ENCODE measurements around the gene MRM1.
A peak's percentile ranks its signal among the peaks of the same experiment; 100 is the strongest.
"Not testable (repeated sequence)": the region's sequence is repeated elsewhere in the genome, so short reads cannot be mapped to it uniquely, and the experiment has no call there.

The MRM1 gene

GRCh38 chr17:36602030-36602748 lies 806 bp downstream of the MRM1 start:
- no peaks in the 10 kb centered on the region for H3K27me3 ChIP-seq (replicated peaks; ENCODE audit: control insufficient read depth, insufficient read depth, low read length)
- peaks cover 1% of the 10 kb centered on the region; the same call in 1 of the 2 replicates for H3K36me3 ChIP-seq (ENCODE audit: control insufficient read depth, insufficient read depth, low read length)
- TF ChIP-seq, protein P1, sequence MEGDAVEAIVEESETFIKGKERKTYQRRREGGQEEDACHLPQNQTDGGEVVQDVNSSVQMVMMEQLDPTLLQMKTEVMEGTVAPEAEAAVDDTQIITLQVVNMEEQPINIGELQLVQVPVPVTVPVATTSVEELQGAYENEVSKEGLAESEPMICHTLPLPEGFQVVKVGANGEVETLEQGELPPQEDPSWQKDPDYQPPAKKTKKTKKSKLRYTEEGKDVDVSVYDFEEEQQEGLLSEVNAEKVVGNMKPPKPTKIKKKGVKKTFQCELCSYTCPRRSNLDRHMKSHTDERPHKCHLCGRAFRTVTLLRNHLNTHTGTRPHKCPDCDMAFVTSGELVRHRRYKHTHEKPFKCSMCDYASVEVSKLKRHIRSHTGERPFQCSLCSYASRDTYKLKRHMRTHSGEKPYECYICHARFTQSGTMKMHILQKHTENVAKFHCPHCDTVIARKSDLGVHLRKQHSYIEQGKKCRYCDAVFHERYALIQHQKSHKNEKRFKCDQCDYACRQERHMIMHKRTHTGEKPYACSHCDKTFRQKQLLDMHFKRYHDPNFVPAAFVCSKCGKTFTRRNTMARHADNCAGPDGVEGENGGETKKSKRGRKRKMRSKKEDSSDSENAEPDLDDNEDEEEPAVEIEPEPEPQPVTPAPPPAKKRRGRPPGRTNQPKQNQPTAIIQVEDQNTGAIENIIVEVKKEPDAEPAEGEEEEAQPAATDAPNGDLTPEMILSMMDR (IDR thresholded peaks at IDR 0.05; ENCODE audit: insufficient read depth, low read length, poor library complexity, severe bottlenecking) = no peak
- peak overlapping the region; percentile 72 for H3K4me3 ChIP-seq (replicated peaks; ENCODE audit: low read depth, low read length)
- DNase-seq (ENCODE audit: extremely low read depth, insufficient read length) = no peak

DNA sequence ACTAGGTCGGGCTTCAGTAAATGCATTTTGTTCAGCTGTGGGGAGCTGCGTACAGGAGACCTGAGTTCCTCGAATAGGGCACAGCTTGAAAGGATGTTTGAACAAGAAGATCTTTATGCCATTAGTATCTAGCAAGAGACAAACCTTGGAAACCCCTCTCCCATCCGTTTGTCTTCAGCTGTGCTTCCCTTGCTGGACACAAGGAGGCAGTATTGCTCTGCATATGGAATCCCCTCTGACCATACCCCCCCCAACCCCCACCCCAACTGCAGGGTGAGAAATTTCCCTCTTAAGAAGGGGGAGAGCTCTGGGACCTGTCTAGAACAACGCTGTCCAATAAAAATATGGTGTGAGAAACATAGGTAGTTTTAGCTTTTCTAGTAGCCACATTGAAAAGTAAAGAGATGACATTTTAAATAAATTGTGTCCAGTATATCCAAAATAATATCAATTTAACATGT lies 1.6 kb downstream of the MRM1 start:
- Histone ChIP-seq H3K36me3 (ENCODE audit: control insufficient read depth, insufficient read depth, low read length) (peaks cover 4% of the 10 kb centered on the region), H3K4me3 (replicated peaks; ENCODE audit: low read depth, low read length) (peak overlapping the region; percentile 72), H3K27me3 (replicated peaks; ENCODE audit: control insufficient read depth, insufficient read depth, low read length) (no peaks in the 10 kb centered on the region)
- DNase-seq (ENCODE audit: extremely low read depth, insufficient read length) = no peak
- TF ChIP-seq, protein P1 (IDR thresholded peaks at IDR 0.05; ENCODE audit: insufficient read depth, low read length, poor library complexity, severe bottlenecking) = peak; percentile 93

- H3K4me3 ChIP-seq (replicated peaks; ENCODE audit: low read depth, low read length); DNase-seq (ENCODE audit: extremely low read depth, insufficient read length); H3K27me3 ChIP-seq (replicated peaks; ENCODE audit: control insufficient read depth, insufficient read depth, low read length); H3K36me3 ChIP-seq (ENCODE audit: control insufficient read depth, insufficient read depth, low read length): not testable (repeated sequence)
These were observed 3.6 kb downstream of the MRM1 start for GRCh38 chr17:36605028-36605427.

DNA sequence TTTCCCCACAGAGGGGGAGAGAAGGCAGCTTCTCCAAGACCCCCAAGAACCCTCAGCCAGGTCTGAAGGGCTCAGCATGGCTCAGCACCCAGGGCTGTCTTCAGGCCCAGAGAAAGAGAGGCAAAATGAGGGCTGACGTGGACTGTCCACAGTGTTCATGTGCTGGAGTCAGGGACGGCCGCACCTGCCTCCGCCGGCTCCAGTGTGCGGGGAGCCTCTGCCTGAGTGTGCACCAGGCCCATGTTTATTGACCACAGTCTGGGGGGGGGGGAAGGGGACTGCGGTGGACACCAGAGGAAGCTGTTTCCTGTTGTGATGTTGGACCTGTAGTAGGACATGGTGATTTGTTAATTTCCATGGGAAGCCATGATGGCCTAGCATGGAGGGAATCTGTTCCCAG lies 6.9 kb downstream of the MRM1 start:
- TF ChIP-seq, protein P1 (IDR thresholded peaks at IDR 0.05; ENCODE audit: insufficient read depth, low read length, poor library complexity, severe bottlenecking) = no peak
- Histone ChIP-seq H3K27me3 (replicated peaks; ENCODE audit: control insufficient read depth, insufficient read depth, low read length) (no peaks in the 10 kb centered on the region), H3K4me3 (replicated peaks; ENCODE audit: low read depth, low read length) (no peak overlapping the region), H3K36me3 (ENCODE audit: control insufficient read depth, insufficient read depth, low read length) (peaks cover 6% of the 10 kb centered on the region)
- DNase-seq (ENCODE audit: extremely low read depth, insufficient read length) = no peak

DNA sequence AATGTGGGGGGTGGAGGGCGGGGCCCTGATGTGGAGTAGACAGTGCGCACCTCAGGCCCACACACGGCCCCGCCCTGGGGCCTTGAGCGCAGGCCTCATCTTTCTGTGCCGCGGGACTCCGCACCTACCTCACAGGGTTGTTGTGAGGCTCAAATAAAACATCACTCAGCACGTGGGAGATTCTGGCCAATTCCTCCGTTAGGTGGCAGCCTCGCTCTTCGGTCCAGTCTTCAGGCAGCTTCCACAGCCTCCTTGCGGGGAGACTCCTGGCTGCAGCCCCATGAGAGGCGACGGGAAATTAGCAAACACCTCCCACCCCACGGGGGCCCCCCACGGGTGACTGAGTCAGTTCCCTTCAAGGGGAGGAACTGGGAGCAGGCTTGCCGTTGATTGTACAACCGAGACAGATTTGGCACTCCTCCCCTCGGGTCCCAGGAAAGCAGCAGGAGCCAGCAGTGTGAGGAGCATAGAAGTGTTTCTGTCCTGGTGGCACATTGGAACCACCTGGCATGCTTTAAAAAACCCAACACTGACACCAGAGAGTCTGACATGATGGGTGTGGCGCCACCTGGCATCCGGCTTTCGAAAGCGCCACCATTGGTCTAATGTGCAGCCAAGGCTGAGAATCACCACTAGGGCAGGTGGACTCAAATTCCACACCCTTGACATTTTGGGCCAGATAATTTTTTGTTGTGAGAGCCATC lies 7.6 kb downstream of the MRM1 start:
- peak; percentile 52 for DNase-seq (ENCODE audit: extremely low read depth, insufficient read length)
- TF ChIP-seq, protein P1 (IDR thresholded peaks at IDR 0.05; ENCODE audit: insufficient read depth, low read length, poor library complexity, severe bottlenecking) = peak; percentile 9
- H3K4me3 ChIP-seq (replicated peaks; ENCODE audit: low read depth, low read length) = no peak overlapping the region
- H3K27me3 ChIP-seq (replicated peaks; ENCODE audit: control insufficient read depth, insufficient read depth, low read length) = no peaks in the 10 kb centered on the region
- H3K36me3 ChIP-seq (ENCODE audit: control insufficient read depth, insufficient read depth, low read length) = peaks cover 6% of the 10 kb centered on the region

DNA sequence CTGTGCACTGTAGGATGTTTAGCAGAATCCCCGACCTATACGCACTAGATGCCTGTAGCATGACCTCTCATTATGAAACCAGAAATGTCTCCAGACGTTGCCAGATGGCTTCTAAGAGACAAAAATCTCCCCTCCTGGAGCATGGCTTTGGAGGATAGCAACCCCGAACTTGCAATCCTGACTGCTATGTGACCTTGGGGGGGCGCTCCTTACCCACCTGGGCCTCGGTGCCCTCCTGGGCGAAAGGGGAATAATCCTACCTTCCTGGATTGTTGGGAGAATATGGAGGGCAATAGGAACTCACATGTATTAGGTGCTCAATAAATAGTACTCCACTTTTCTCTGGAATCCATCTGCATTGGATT lies 8.1 kb downstream of the MRM1 start:
- TF ChIP-seq, protein P1 (IDR thresholded peaks at IDR 0.05; ENCODE audit: insufficient read depth, low read length, poor library complexity, severe bottlenecking) = no peak
- Histone ChIP-seq H3K4me3 (replicated peaks; ENCODE audit: low read depth, low read length) (no peak overlapping the region), H3K27me3 (replicated peaks; ENCODE audit: control insufficient read depth, insufficient read depth, low read length) (no peaks in the 10 kb centered on the region), H3K36me3 (ENCODE audit: control insufficient read depth, insufficient read depth, low read length) (peaks cover 5% of the 10 kb centered on the region)
- DNase-seq (ENCODE audit: extremely low read depth, insufficient read length) = no peak
